H9 (cell line): ENCODE data around the gene GTF2A1. TPM values are rescaled to one million over a fixed set of nuclear protein-coding genes. Genes with fewer than 3 reads are reported as not detected.

Experiments used
- DNase-seq: peaks from one replicate; pipeline ENCODE4 v3.0.0-alpha.2; 2017
- H2AFZ ChIP-seq: one replicate; pipeline ENCODE4 v1.6.1; 2013; ENCODE audit warnings: mild to moderate bottlenecking, low read length, control low read depth, moderate library complexity
- H2AK5ac ChIP-seq: 2 replicates; pipeline ENCODE4 v1.6.1; 2013; ENCODE audit warnings: low read length, control low read depth, mixed read lengths; ENCODE audit not compliant: insufficient read length
- H2BK120ac ChIP-seq: one replicate; pipeline ENCODE4 v1.6.1; 2013; ENCODE audit warnings: low read depth, mild to moderate bottlenecking, low read length, control low read depth, inconsistent platforms; ENCODE audit not compliant: poor library complexity, severe bottlenecking
- H2BK12ac ChIP-seq: 2 replicates; pipeline ENCODE4 v1.6.1; 2013; ENCODE audit warnings: low read length, control low read depth, mixed read lengths, low read depth; ENCODE audit not compliant: insufficient read length
- H2BK15ac ChIP-seq: 2 replicates; pipeline ENCODE4 v1.6.1; 2013; ENCODE audit warnings: low read depth, low read length, control low read depth
- H2BK20ac ChIP-seq: one replicate; pipeline ENCODE4 v1.6.1; 2013; ENCODE audit warnings: low read depth, mild to moderate bottlenecking, low read length, control low read depth, inconsistent platforms; ENCODE audit not compliant: poor library complexity, severe bottlenecking
- H2BK5ac ChIP-seq: 2 replicates; pipeline ENCODE4 v1.6.1; 2013; ENCODE audit warnings: low read length, control low read depth, mixed read lengths; ENCODE audit not compliant: insufficient read length
- H3K14ac ChIP-seq: 2 replicates; pipeline ENCODE4 v1.6.1; 2013; ENCODE audit warnings: low read length, control low read depth; ENCODE audit not compliant: insufficient read depth
- H3K18ac ChIP-seq: 2 replicates; pipeline ENCODE4 v1.6.1; 2013; ENCODE audit warnings: low read depth, mild to moderate bottlenecking, mixed read lengths, low read length, control low read depth; ENCODE audit not compliant: insufficient read length
- H3K23ac ChIP-seq: 2 replicates; pipeline ENCODE4 v1.6.1; 2013; ENCODE audit warnings: low read length, control low read depth, mixed read lengths, low read depth; ENCODE audit not compliant: insufficient read length
- H3K23me2 ChIP-seq: 2 replicates; pipeline ENCODE4 v1.6.1; 2013; ENCODE audit warnings: low read depth, mild to moderate bottlenecking, mixed read lengths, low read length, control low read depth; ENCODE audit not compliant: insufficient read length, poor library complexity, severe bottlenecking
- H3K27ac ChIP-seq: 2 replicates; pipeline ENCODE4 v1.5.1; 2013; ENCODE audit warnings: low read length, control low read depth, mixed read lengths, low read depth; ENCODE audit not compliant: insufficient read length
- H3K27me3 ChIP-seq: 2 replicates; pipeline ENCODE4 v1.6.1; 2013; ENCODE audit warnings: low read length, control low read depth, inconsistent platforms; ENCODE audit not compliant: insufficient read depth
- H3K4ac ChIP-seq: 2 replicates; pipeline ENCODE4 v1.6.1; 2013; ENCODE audit warnings: low read depth, mild to moderate bottlenecking, control low read depth, inconsistent platforms, low read length, moderate library complexity
- H3K4me1 ChIP-seq: 2 replicates; pipeline ENCODE4 v1.6.1; 2013; ENCODE audit warnings: low read length, control low read depth, inconsistent platforms; ENCODE audit not compliant: insufficient read depth
- H3K4me2 ChIP-seq: 2 replicates; pipeline ENCODE4 v1.6.1; 2013; ENCODE audit warnings: low read length, control low read depth, mixed read lengths; ENCODE audit not compliant: insufficient read length, insufficient read depth
- H3K56ac ChIP-seq: 2 replicates; pipeline ENCODE4 v1.6.1; 2013; ENCODE audit warnings: low read depth, mild to moderate bottlenecking, mixed read lengths, low read length, control low read depth; ENCODE audit not compliant: insufficient read length
- H3K79me1 ChIP-seq: 2 replicates; pipeline ENCODE4 v1.6.1; 2013; ENCODE audit warnings: low read depth, mild to moderate bottlenecking, moderate library complexity, low read length, control low read depth, inconsistent platforms; ENCODE audit not compliant: insufficient read depth, poor library complexity, severe bottlenecking
- H3K79me2 ChIP-seq: 2 replicates; pipeline ENCODE4 v1.6.1; 2013; ENCODE audit warnings: low read length, control low read depth, inconsistent platforms; ENCODE audit not compliant: insufficient read depth
- H3K9ac ChIP-seq: 2 replicates; pipeline ENCODE4 v1.6.1; 2013; ENCODE audit warnings: low read length, control low read depth, mixed read lengths; ENCODE audit not compliant: insufficient read length; ENCODE audit errors: extremely low read depth
- H3K9me3 ChIP-seq: one replicate; pipeline ENCODE4 v1.6.1; 2013; ENCODE audit warnings: low read depth, low read length, inconsistent platforms; ENCODE audit not compliant: control insufficient read depth
- H3T11ph ChIP-seq: one replicate; pipeline ENCODE4 v1.6.1; 2013; ENCODE audit warnings: mild to moderate bottlenecking, low read length, control low read depth, inconsistent platforms
- H4K20me1 ChIP-seq: one replicate; pipeline ENCODE4 v1.6.1; 2013; ENCODE audit not compliant: control insufficient read depth, insufficient read length, insufficient read depth
- H4K5ac ChIP-seq: 2 replicates; pipeline ENCODE4 v1.6.1; 2013; ENCODE audit warnings: low read depth, mild to moderate bottlenecking, mixed read lengths, low read length, control low read depth; ENCODE audit not compliant: insufficient read length
- H4K8ac ChIP-seq: replicated peaks from 2 replicates; pipeline ENCODE4 v1.6.1; 2013; ENCODE audit warnings: low read length, control low read depth, mixed read lengths, low read depth; ENCODE audit not compliant: insufficient read length
- H4K91ac ChIP-seq: 2 replicates; pipeline ENCODE4 v1.6.1; 2013; ENCODE audit warnings: low read depth, mild to moderate bottlenecking, moderate library complexity, mixed read lengths, low read length, control low read depth; ENCODE audit not compliant: insufficient read length
- H3K27ac Mint-ChIP-seq, 3 experiments: 2 replicates in 2 of 3; 3 replicates in 1 of 3; pipeline ENCODE4 v1.8.0; 2020 to 2021; ENCODE audit warnings: mixed read lengths in 3 of 3, mild to moderate bottlenecking in 1 of 3, moderate library complexity in 1 of 3
- H3K27me3 Mint-ChIP-seq: 2 replicates; pipeline ENCODE4 v1.8.0; 2021; ENCODE audit warnings: low read depth, mild to moderate bottlenecking, moderate library complexity, mixed read lengths
- H3K36me3 Mint-ChIP-seq, 3 experiments: 2 replicates in 2 of 3; 3 replicates in 1 of 3; pipeline ENCODE4 v1.8.0; 2020 to 2021; ENCODE audit warnings: low read depth in 3 of 3, mixed read lengths in 3 of 3; ENCODE audit not compliant: insufficient read depth in 1 of 3
- H3K4me1 Mint-ChIP-seq, 2 experiments: 2 replicates each; pipeline ENCODE4 v1.8.0; 2020; ENCODE audit warnings: mixed read lengths in 2 of 2
- H3K4me3 Mint-ChIP-seq, 2 experiments: 2 replicates in 1 of 2; 3 replicates in 1 of 2; pipeline ENCODE4 v1.8.0; 2020 to 2021; ENCODE audit warnings: mild to moderate bottlenecking in 2 of 2, mixed read lengths in 2 of 2, moderate library complexity in 1 of 2
- H3K9me3 Mint-ChIP-seq, 2 experiments: 2 replicates in 1 of 2; 3 replicates in 1 of 2; pipeline ENCODE4 v1.8.0; 2020; ENCODE audit warnings: mild to moderate bottlenecking in 2 of 2, mixed read lengths in 2 of 2, moderate library complexity in 1 of 2
- WGBS: extraction: QIAGEN DNeasy Blood & Tissue Kit; methylation state at CpG from one replicate; pipeline ENCODE4 v1.1.7; 2013; ENCODE audit warnings: missing lambda C conversion rate, low lambda C conversion rate, mixed read lengths; ENCODE audit not compliant: insufficient read length; ENCODE audit errors: extremely low coverage; 5-methylcytosine and 5-hydroxymethylcytosine counted together
- total RNA-seq: library from RNA; stranded (reverse); gene quantifications from 2 replicates; pipeline ENCODE4 v1.2.1, GENCODE V29; 2021
- TF ChIP-seq, protein P1 (sequence below): fragments of 200-600 bp; sonication (generic); conservative IDR thresholded peaks from 3 replicates; pipeline ENCODE4 v1.8.0; 2021; ENCODE audit warnings: antibody characterized with exemption, mild to moderate bottlenecking

The GTF2A1 gene
- total RNA-seq, 1 experiment from 2014 or later = 43.0 TPM

DNA sequence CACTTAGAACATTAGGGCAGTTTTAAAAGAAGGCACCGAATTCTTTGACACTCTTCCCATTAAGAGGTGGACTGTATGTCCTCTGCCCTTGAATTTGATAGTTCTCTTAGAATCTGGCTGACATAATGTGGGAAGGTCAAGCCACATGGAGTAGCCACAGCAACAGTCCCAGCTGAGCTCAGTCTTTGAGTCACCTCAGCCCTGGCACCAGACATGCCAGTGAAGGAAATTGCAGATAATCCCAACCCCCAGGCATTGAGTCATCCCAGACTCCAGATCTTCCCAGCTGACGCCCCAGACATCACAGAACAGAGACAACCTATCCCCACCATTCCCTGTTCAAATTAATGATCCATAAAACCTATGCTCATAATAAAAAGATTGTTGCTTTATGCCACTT lies 83.4 kb downstream of the GTF2A1 start:
- no peak overlapping the region for H3K4me3 Mint-ChIP-seq

More for the DNA sequence above, 83.4 kb downstream of the GTF2A1 start:
- no peaks in the 10 kb centered on the region for H3K9me3 ChIP-seq
- no peak overlapping the region for H2BK20ac ChIP-seq
- no peak overlapping the region for H3K23ac ChIP-seq
- H3K27me3 Mint-ChIP-seq = no peaks in the 10 kb centered on the region
- H4K91ac ChIP-seq = no peak overlapping the region
- H3K27me3 ChIP-seq = no peaks in the 10 kb centered on the region
- no peaks in the 10 kb centered on the region for H3K36me3 Mint-ChIP-seq
- no peak overlapping the region for H2AK5ac ChIP-seq
- no peaks in the 10 kb centered on the region for H3K23me2 ChIP-seq
- H3K27ac Mint-ChIP-seq = no peak overlapping the region; a peak in 1 of 7 replicates
- no peak overlapping the region for H3K56ac ChIP-seq
- H2AFZ ChIP-seq = no peak overlapping the region
- H3K79me2 ChIP-seq = no peaks in the 10 kb centered on the region
- H2BK5ac ChIP-seq = no peak overlapping the region
- H3K14ac ChIP-seq = no peak overlapping the region
- no peak overlapping the region for H2BK12ac ChIP-seq
- no peak overlapping the region for H3K4me2 ChIP-seq
- no peaks in the 10 kb centered on the region for H3K4me1 Mint-ChIP-seq
- H2BK120ac ChIP-seq = no peak overlapping the region
- H4K20me1 ChIP-seq = no peaks in the 10 kb centered on the region
- no peaks in the 10 kb centered on the region for H3K79me1 ChIP-seq
- no peak overlapping the region for H3K4ac ChIP-seq
- H2BK15ac ChIP-seq = no peak overlapping the region
- no peak overlapping the region for H3K9ac ChIP-seq
- no peak for DNase-seq
- no peaks in the 10 kb centered on the region for H3K4me1 ChIP-seq
- TF ChIP-seq, protein P1, sequence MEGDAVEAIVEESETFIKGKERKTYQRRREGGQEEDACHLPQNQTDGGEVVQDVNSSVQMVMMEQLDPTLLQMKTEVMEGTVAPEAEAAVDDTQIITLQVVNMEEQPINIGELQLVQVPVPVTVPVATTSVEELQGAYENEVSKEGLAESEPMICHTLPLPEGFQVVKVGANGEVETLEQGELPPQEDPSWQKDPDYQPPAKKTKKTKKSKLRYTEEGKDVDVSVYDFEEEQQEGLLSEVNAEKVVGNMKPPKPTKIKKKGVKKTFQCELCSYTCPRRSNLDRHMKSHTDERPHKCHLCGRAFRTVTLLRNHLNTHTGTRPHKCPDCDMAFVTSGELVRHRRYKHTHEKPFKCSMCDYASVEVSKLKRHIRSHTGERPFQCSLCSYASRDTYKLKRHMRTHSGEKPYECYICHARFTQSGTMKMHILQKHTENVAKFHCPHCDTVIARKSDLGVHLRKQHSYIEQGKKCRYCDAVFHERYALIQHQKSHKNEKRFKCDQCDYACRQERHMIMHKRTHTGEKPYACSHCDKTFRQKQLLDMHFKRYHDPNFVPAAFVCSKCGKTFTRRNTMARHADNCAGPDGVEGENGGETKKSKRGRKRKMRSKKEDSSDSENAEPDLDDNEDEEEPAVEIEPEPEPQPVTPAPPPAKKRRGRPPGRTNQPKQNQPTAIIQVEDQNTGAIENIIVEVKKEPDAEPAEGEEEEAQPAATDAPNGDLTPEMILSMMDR = no peak
- no peak overlapping the region for H4K5ac ChIP-seq
- WGBS = no CpG with 5 or more reads among the region's 2 CpGs
- H3K27ac ChIP-seq = no peak overlapping the region
- no peak overlapping the region for H4K8ac ChIP-seq
- H3K18ac ChIP-seq = no peak overlapping the region
- no peak overlapping the region for H3T11ph ChIP-seq
- no peaks in the 10 kb centered on the region for H3K9me3 Mint-ChIP-seq
